Chondrocyte (in vitro differentiated cells): Measurements from ENCODE around the gene OR6C2. TPM values are rescaled to one million over a fixed set of nuclear protein-coding genes. Genes with fewer than 3 reads are reported as not detected.
A peak's percentile ranks its signal among the peaks of the same experiment; 100 is the strongest.
"Not testable (repeated sequence)": the region's sequence is repeated elsewhere in the genome, so short reads cannot be mapped to it uniquely, and the experiment has no call there.

Experiments used
- DNase-seq: peaks from one replicate; pipeline ENCODE4 v3.0.0; 2021; ENCODE audit warnings: mixed read lengths, low spot score
- H3K27ac Mint-ChIP-seq: one replicate; pipeline ENCODE4 v1.8.0; 2021; ENCODE audit warnings: mild to moderate bottlenecking, moderate library complexity, mixed read lengths; ENCODE audit not compliant: unreplicated experiment
- H3K27me3 Mint-ChIP-seq: 2 replicates; pipeline ENCODE4 v1.8.0; 2021; ENCODE audit warnings: low read depth, mixed read lengths
- H3K36me3 Mint-ChIP-seq: 2 replicates; pipeline ENCODE4 v1.8.0; 2021; ENCODE audit warnings: low read depth, mixed read lengths
- H3K4me1 Mint-ChIP-seq: 2 replicates; pipeline ENCODE4 v1.8.0; 2021; ENCODE audit warnings: low read depth, mild to moderate bottlenecking, mixed read lengths
- H3K4me3 Mint-ChIP-seq: one replicate; pipeline ENCODE4 v1.8.0; 2021; ENCODE audit warnings: mild to moderate bottlenecking, moderate library complexity, mixed read lengths; ENCODE audit not compliant: unreplicated experiment
- H3K9me3 Mint-ChIP-seq: 2 replicates; pipeline ENCODE4 v1.8.0; 2021; ENCODE audit warnings: low read depth, mixed read lengths
- CTCF ChIP-seq: fragments of 200-600 bp; sonication (generic); IDR thresholded peaks from 2 replicates; pipeline ENCODE4 v1.5.0; 2021; ENCODE audit warnings: antibody characterized with exemption, mild to moderate bottlenecking, moderate library complexity
- long read RNA-seq: library from polyadenylated mRNA; stranded (forward); transcript quantifications from one replicate; pipeline ENCODE4 v2.0.0, GENCODE V29; 2021
- total RNA-seq: library from RNA; stranded (reverse); gene quantifications from 3 replicates; pipeline ENCODE4 v1.2.1, GENCODE V29; 2021

OR6C2 gene
- not detected in 3 replicates for total RNA-seq
- long read RNA-seq = 0 reads

GRCh38 chr12:55443776-55444175, at the start of gene OR6C2:
Gene OR6C2, plus strand, starts transcription at chr12:55444076. Its CDS starts 8,138 bp downstream, at chr12:55452214.
- H3K27ac Mint-ChIP-seq = no peak within 1 kb of the TSS

GRCh38 chr12:55396326-55396725, 47.5 kb upstream of the OR6C2 start:
- Mint-ChIP-seq H3K36me3 (no peaks in the 10 kb centered on the region), H3K27ac (no peak overlapping the region), H3K4me1 (no peaks in the 10 kb centered on the region), H3K9me3 (no peaks in the 10 kb centered on the region), H3K4me3 (no peak overlapping the region), H3K27me3 (peaks cover 7% of the 10 kb centered on the region)
- no peak for DNase-seq
- no peak for TF ChIP-seq CTCF

More at GRCh38 chr12:55443776-55444175, at the start of gene OR6C2:
- Mint-ChIP-seq H3K27me3 (peaks cover 3% of the 10 kb centered on the region), H3K36me3 (no peaks in the 10 kb centered on the region), H3K4me1 (no peaks in the 10 kb centered on the region), H3K9me3 (peaks cover 20% of the 10 kb centered on the region), H3K4me3 (no peak within 1 kb of the TSS)
- no peak for DNase-seq
- no peak for TF ChIP-seq CTCF

- Mint-ChIP-seq H3K27me3 (peaks cover 10% of the 10 kb centered on the region), H3K4me1 (no peaks in the 10 kb centered on the region), H3K27ac (no peak within 1 kb of the TSS), H3K36me3 (no peaks in the 10 kb centered on the region), H3K9me3 (peaks cover 8% of the 10 kb centered on the region), H3K4me3 (no peak within 1 kb of the TSS)
- no peak for DNase-seq
- no peak for TF ChIP-seq CTCF
Observed at GRCh38 chr12:55400229-55400628, 43.6 kb upstream of the OR6C2 start, which contains the start of gene OR6C65. Gene OR6C65, plus strand, starts transcription at chr12:55400529. Its CDS starts 0 bp downstream, at chr12:55400529.

- Mint-ChIP-seq H3K4me3 (no peak overlapping the region), H3K9me3 (peaks cover 18% of the 10 kb centered on the region), H3K36me3 (no peaks in the 10 kb centered on the region), H3K27me3 (peaks cover 8% of the 10 kb centered on the region), H3K27ac (no peak overlapping the region), H3K4me1 (no peaks in the 10 kb centered on the region)
- no peak for TF ChIP-seq CTCF
- DNase-seq = no peak
Observed at GRCh38 chr12:55407866-55408265, 36.0 kb upstream of the OR6C2 start.

- not testable (repeated sequence) for H3K4me1 Mint-ChIP-seq, H3K27ac Mint-ChIP-seq, H3K36me3 Mint-ChIP-seq, DNase-seq, H3K4me3 Mint-ChIP-seq, H3K27me3 Mint-ChIP-seq
- peaks cover 14% of the 10 kb centered on the region for H3K9me3 Mint-ChIP-seq
Observed at GRCh38 chr12:55409133-55409532, 34.7 kb upstream of the OR6C2 start.

GRCh38 chr12:55412138-55412537, 31.7 kb upstream of the OR6C2 start:
- H3K27me3 Mint-ChIP-seq = peaks cover 15% of the 10 kb centered on the region
- H3K27ac Mint-ChIP-seq = not testable (repeated sequence)

GRCh38 chr12:55413498-55414388, 30.1 kb upstream of the OR6C2 start:
- H3K4me1 Mint-ChIP-seq, H3K4me3 Mint-ChIP-seq, H3K36me3 Mint-ChIP-seq, H3K27ac Mint-ChIP-seq, DNase-seq, H3K9me3 Mint-ChIP-seq: not testable (repeated sequence)
- H3K27me3 Mint-ChIP-seq = peaks cover 16% of the 10 kb centered on the region

More at GRCh38 chr12:55412138-55412537, 31.7 kb upstream of the OR6C2 start:
- DNase-seq, H3K4me3 Mint-ChIP-seq, H3K4me1 Mint-ChIP-seq, H3K36me3 Mint-ChIP-seq: not testable (repeated sequence)
- H3K9me3 Mint-ChIP-seq = peaks cover 14% of the 10 kb centered on the region

- not testable (repeated sequence) for H3K27ac Mint-ChIP-seq, H3K36me3 Mint-ChIP-seq, DNase-seq, H3K9me3 Mint-ChIP-seq, H3K4me1 Mint-ChIP-seq
- H3K4me3 Mint-ChIP-seq = peak overlapping the region; percentile 53
- H3K27me3 Mint-ChIP-seq = peaks cover 16% of the 10 kb centered on the region
Observed at GRCh38 chr12:55414396-55414823, 29.5 kb upstream of the OR6C2 start.

GRCh38 chr12:55414889-55415288, 29.0 kb upstream of the OR6C2 start:
- peak overlapping the region; percentile 55 for H3K4me3 Mint-ChIP-seq
- H3K4me1 Mint-ChIP-seq, H3K27ac Mint-ChIP-seq, H3K9me3 Mint-ChIP-seq, DNase-seq, H3K36me3 Mint-ChIP-seq: not testable (repeated sequence)
- peaks cover 16% of the 10 kb centered on the region for H3K27me3 Mint-ChIP-seq
